ENCODE data around the gene ZBED5.

ZBED5 gene

DNA sequence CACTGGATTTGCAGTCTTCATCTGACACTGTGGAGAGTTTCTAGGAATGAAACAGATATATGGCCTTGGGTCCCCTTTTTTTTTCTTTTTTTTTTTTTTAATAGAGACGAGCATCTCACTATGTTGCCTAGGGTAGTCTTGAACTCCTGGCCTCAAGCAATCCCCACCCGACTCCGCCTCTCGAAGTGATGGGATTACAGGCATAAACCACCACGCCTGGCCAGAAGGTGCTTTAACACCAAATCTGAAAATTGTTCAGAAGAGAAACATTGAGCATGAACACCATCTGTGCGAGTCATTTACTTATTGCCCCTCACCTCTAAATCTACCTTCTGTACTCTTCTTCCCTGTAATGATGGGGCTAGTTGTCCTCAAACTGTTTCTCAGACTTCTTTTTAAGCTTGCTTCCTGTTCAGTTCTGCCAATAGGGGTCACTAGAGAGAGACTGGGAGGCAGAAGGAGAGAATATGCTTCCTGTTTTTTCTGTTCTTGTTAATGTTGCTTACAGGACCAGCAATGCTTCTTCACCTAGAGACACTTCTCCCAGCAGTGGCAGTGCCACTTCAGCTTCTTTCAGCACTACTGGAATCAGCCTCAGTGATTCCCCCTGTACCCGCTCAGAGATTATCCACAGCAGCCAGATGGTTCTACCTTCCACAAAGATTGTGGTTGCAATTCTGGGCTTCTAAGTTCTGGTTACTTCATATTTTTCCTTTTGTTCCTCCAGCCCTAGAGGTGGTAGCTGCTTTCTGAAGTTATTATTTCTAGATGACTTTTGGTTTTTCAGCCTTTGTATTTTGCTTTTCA is 20.8 kb upstream of the ZBED5 start:
- peak; percentile 64 for DNase-seq (ENCODE audit: low spot score)

DNA sequence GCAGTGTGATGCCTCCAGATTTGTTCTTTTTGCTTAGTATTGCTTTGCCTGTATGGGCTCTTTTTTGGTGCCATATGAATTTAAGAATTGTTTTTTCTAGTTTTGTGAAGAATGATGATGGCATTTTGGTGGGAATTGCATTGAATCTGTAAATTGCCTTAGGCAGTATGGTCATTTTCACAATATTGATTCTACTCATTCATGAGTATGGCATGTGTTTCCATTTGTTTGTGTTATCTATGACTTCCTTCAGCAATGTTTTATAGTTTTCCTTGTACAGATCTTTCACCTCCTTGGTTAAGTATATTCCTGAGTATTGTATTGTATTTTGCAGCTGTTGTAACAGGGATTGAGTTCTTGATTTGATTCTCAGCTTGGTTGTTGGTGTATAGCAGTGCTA is 18.3 kb upstream of the ZBED5 start:
- no peak for DNase-seq (ENCODE audit: low spot score)

DNA sequence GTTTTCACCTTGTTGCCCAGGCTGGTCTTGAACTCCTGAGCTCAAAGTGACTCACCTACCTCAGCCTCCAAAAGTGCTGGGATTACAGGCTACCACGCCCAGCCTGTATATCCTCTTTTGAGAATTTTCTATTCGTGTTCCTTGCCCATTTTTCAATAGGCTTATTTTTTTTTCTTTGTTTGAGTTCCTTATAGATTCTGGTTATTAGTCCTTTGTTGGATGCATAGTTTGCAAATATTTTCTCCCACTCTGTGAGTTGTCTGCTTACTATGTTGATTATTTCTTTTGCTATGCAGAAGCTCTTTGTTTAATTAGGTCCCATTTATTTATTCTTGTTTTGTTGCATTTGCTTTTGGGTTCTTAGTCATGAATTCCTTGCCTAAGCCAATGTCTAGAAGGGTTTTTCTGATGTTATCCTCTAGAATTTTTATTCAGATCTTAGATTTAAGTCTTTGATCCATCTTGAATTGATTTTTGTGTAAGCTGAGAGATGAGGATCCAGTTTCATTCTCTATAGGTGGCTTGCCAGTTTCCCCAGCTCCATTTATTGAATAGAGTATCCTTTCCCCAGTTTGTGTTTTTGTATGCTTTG is 17.7 kb upstream of the ZBED5 start:
- no peak for DNase-seq (ENCODE audit: low spot score)

DNA sequence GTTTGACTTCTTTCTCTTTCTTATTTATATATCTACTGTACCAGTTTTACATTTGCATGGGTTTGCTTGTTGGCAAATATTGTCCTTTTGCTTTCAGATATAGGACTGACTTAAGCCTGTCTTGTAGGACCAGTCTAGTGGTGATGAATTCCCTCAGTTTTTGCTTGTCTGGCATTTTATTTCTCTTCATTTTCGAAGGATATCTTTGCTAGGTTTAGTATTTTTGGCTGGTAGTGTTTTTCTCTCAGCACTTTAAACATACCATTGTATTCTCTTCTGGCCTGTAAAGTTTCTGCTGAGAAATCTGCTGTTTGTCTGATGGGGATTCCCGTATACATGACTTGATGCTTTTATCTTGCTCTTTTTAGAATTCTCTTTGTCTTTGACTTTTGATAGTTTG is 14.2 kb upstream of the ZBED5 start:
- no peak for DNase-seq (ENCODE audit: low spot score)

DNA sequence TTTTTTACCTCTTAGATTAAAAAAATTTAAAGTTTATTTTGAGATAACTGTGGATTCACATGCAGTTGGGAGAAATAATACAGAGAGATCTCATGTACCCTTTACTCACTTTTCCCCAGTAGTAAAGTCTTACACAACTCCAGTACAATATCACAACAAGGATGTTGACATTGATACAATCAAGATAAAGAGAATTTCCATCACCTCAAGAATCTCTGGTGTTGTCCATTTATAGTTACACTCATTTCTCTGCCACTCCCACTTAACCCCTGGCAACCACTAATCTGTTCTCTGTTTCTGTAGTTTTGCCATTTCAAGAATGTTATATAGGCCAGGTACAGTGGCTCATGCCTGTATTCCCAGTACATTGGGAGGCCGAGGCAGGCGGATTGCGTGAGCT is 10.5 kb upstream of the ZBED5 start:
- no peak for DNase-seq (ENCODE audit: low spot score)

DNA sequence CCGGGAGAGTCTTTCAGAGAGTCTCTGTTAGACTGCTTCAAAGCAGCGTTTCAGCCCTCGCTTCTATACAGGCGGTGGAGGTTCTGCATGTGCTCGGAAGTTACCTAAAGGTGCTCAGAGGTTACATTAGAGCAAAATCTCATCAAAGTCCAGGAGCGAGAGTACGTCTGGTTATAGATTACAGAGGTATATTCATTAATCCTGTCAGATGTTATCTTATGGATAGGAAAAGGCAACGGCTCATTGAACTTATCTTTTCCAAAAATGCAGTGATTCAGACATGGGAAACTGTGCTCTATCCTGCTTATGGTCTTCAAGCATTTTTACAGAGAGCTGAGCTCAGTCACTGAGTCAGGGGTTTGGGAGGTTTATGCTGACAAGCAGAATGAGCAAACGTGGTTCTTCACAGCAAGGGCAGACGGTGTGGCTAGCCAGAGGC is 9.1 kb upstream of the ZBED5 start:
- DNase-seq (ENCODE audit: low spot score) = no peak

GRCh38 chr11:10865837-10866270 is 8.0 kb upstream of the ZBED5 start:
- DNase-seq (ENCODE audit: low spot score) = no peak

- DNase-seq (ENCODE audit: low spot score) = no peak
Observed at GRCh38 chr11:10864688-10865087, 6.8 kb upstream of the ZBED5 start.

DNA sequence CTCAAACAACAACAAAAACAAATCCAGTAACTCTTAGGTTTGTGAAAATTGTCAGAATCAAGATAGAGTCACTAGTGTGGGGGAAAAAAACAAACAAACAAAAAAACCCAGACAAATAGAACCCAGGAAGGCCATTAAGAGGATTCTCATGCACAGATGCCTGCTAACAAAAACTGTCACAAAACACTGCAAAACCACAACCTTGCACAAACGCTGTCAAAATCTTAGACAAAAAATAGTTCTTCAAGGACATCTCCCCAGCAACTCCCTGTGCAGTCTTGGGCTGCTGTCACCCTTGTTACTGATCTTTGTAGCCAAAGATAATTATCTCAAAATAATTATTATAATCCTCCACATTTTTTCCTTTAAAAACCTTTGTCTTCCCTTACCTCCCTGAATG is 4.6 kb upstream of the ZBED5 start:
- no peak for DNase-seq (ENCODE audit: low spot score)

DNA sequence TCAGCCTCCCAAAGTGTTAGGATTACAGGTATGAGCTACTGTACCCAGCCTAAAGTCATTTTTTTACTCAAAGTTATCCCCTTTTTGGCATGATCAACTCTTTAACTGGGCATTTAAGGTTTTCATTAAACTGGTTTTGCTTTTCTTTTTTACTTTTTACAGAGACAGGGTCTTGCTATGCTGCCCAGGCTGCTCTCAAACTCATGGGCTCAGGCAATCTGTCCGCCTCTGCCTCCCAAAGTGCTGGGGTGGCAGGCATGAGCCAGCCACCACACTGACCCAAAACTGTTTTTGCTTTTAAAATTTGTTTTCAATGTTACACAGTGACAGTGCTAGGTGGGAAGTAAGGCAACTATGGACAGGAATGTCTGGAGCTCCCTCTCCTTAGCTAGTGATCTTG is 3.9 kb upstream of the ZBED5 start:
- no peak for DNase-seq (ENCODE audit: low spot score)

GRCh38 chr11:10861047-10861446 is 3.2 kb upstream of the ZBED5 start:
- no peak for DNase-seq (ENCODE audit: low spot score)

DNA sequence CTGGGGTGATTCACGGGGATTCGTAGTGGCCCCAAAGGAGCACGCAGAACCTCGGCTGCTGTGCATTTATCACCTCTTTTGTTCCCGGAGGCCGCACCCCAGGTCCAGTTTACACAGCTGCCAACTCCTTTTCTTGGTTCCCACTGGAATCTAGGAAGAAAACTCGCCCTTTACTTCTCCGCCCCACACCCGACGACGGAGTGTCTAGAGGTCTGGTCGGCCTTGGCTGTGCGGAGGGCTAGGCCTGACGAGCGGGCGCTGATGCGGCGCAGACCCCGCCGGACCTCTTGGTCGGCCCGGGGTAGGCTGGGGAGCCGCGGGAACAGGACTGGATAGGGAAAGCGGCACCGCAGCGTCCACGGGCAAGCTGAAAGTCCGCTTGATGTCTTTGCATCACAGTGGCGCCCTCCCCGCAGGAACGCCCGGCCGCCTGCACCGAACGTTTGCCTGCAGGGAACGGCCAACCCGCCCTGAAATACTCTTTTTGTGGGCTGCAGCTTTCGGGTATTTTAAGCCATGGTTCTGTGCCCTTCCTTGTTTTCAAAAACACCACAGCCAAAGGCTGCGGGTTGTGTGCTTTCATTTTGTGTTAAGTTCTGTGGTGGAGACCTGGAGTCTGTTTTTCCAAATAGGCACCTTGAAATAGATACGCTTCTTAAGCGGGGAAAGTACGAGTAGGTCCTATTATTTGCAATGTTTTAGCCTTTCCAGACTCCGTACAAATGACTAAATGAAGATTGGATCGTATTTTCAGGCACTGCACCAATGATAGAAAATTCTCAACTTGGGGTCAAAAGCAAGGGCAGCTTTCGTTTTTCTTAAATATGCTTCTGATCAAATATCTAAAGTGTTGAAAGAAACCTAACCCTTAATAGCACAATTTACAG is 829 bp upstream of the ZBED5 start:
- DNase-seq (ENCODE audit: low spot score) = peak; percentile 31

DNA sequence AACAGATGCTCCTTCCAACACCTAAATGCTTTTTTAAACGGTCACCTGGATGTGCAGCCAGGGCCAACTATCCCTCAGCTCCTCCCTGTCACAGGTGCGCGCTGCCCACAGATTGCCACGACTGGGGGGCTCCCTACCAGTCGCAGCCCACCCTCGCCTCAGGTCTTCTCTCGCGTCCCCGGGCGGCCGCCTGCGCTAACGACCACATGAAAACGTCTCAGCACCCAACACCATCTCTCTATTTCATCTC is 469 bp downstream of the ZBED5 start:
- no peak for DNase-seq (ENCODE audit: low spot score)

DNA sequence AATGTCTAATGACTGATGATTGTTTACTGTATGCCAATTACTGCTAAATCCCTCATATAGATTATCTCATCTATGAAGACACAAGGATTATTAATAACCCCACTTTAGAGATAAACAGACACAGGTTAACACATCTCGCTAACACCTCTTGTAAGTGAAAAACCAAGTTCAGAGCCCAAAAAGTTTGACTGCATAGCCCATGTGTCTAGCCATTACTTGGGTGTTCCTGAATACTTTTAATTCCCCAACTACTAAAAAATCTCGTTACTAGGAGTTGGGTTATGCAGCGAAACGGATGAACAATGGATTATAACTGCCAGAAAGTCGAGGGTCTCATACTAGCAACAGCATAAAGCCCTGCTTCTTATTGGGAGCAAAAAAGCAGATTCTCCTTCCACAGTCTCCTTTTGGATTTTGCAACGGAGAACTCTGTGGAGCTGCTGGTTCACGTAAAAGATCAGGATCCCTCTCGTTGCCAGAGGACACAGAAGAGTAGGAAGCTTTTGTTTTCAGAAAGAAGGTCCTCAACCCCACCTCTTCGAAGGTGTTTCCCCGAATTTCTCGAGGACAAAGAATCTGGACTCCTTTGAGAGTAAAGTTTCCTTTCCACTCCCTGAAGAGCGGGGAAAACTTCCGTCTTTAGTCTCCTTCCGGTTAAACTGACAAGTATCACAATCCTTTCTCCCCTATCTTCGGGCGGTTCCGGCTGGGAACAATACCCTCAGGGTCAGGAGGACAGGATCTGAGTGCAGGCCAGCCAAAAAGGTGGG is 979 bp downstream of the ZBED5 start:
- peak; percentile 38 for DNase-seq (ENCODE audit: low spot score)

DNA sequence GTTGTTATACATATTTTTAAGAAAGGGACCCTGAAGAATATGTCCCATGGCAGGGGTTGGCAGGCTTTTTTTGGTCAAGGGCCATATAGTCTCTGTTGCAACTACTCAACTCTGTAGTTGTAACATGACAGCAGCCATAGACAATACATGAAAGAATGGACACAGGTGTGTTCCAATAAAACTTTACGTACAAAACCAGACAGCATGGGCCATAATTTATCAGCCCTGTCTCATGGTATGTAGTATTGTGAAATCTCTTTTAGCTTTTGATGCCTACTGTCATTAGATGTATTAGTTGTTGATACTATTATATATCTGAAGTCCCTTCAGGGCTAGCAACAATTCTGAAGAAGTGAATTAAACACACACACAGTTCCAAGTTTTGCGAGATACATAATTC is 2.6 kb downstream of the ZBED5 start:
- no peak for DNase-seq (ENCODE audit: low spot score)

DNA sequence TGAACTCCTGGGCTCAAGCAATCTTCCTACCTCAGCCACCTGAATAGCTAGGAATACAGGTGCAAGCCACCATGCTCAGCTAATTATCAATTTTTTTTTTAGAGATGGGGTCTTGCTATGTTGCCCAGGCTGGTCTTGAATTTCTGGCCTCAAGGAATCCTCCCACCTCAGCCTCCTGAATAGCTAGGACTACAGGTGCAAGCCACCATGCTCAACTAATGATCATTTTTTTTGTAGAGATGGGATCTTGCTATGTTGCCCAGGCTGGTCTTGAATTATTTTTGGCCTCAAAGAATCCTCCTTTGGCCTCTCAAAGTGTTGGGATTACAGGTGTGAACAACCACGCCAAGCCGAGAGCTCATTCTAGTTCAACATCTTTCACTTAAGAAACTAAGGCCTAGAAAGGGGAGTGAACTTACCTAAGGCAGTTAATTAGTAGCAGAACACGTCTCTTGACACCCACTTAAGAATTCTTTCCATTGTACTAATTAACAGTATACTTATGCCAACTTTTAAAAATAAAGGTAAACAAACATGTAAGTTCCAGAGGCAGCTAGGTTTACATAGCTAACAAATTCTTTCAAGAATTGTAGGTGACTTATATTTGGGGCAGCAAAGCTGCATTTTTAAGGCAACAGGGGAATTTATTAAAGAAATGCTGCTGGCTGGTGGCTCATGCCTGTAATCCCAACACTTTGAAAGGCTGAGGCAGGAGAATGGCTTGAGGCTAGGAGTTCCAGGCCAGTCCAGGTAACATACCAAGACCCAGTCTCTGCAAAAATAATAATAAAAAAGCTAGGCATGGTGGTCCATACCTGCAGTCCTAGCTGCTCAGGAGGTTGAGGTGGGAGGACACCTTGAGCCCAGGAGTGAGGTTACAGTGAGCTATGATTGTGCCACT is 9.6 kb downstream of the ZBED5 start:
- no peak for DNase-seq (ENCODE audit: low spot score)

GRCh38 chr11:10846660-10847059 is 11.2 kb downstream of the ZBED5 start:
- no peak for DNase-seq (ENCODE audit: low spot score)

- DNase-seq (ENCODE audit: low spot score) = no peak
Observed at GRCh38 chr11:10845589-10845988, 12.3 kb downstream of the ZBED5 start.

DNA sequence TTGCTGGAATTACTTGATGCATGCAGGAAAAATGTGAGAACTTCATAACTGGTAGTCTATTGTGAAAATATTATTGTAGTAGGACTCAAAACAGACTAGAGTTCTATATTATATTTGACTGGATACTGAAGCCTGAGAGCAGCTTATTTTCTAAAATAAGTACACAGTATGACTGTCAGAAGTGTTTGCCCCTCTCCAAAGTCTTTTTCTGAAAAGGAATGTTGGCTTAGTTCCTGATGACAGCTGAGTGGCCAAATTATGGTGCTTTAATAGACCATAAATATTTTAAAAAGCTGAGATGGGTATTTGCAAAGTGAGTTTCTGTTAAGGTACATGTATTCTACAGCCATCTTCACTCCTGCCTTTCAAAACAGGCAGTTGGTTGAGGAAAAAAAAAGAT is 13.1 kb downstream of the ZBED5 start:
- DNase-seq (ENCODE audit: low spot score) = no peak

- DNase-seq (ENCODE audit: low spot score) = no peak
Observed at GRCh38 chr11:10844356-10844755, 13.5 kb downstream of the ZBED5 start.

DNA sequence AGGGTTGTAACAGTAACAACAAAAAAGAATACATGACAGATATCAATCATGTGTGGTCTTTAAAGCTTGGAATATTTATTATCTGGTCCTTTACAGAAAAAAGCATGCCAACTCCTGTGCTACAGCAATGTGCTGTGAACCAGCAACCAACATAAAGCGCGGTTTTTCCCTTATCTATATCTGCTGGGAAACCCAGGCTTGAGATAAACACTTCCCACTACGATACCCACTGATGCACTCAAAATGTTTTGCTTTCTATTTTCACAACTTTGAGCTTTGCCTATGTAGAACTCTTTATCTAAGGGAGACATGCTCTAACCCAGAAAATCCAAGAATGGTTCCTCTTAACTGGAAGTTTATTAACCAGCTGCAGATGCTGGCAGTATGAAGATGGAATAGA is 19.0 kb downstream of the ZBED5 start:
- DNase-seq (ENCODE audit: low spot score) = no peak
